ENCODE measurements around the gene FTCD. TPM values are rescaled to one million over a fixed set of nuclear protein-coding genes. Genes with fewer than 3 reads are reported as not detected.
A peak's percentile ranks its signal among the peaks of the same experiment; 100 is the strongest.

FTCD gene
- total RNA-seq, 1 experiment from 2014 or later: 0.40 TPM

- peaks cover 58% of the 10 kb centered on the region for H3K36me3 ChIP-seq (ENCODE audit: low read depth, low read length)
- ATAC-seq (no peak), DNase-seq (no peak)
- no peak overlapping the region for H3K4me2 ChIP-seq (ENCODE audit: low read length)
- peaks cover 19% of the 10 kb centered on the region for H3K4me1 ChIP-seq (ENCODE audit: insufficient read depth, low read length)
- no peaks in the 10 kb centered on the region for H3K9me3 ChIP-seq (ENCODE audit: low read length)
- no peaks in the 10 kb centered on the region for H3K27me3 ChIP-seq (ENCODE audit: low read length)
- no peaks in the 10 kb centered on the region for H3K79me2 ChIP-seq (ENCODE audit: low read length)
- no peaks in the 10 kb centered on the region for H3F3A ChIP-seq (ENCODE audit: low read length, unreplicated experiment)
- ChIA-PET POLR2A (ENCODE audit: unreplicated experiment) (no interaction called here), CTCF (no interaction called here)
- BruUV-seq (replicated peaks): no TSS peak
- H3K9me2 ChIP-seq (replicated peaks; ENCODE audit: low read length): no peaks in the 10 kb centered on the region
- intact Hi-C loops (cut with micrococcal nuclease): no loop called here
- TF ChIP-seq EZH2 (IDR thresholded peaks at IDR 0.05; ENCODE audit: low read length, unreplicated experiment): no peak
- no peak for TF ChIP-seq CTCF (conservative IDR thresholded peaks at IDR 0.05; ENCODE audit: low read depth, low read length)
- TF ChIP-seq EZH2phosphoT487 (IDR thresholded peaks at IDR 0.05; ENCODE audit: borderline replicate concordance, low read length): no peak
- H2AFZ ChIP-seq (ENCODE audit: low read length): no peak overlapping the region
- H4K20me1 ChIP-seq (ENCODE audit: low read length): no peaks in the 10 kb centered on the region
- no peak overlapping the region for H3K9ac ChIP-seq (ENCODE audit: low read length)
- no peak overlapping the region for H3K4me3 ChIP-seq (ENCODE audit: low read length)
- no peak overlapping the region for H3K27ac ChIP-seq (ENCODE audit: low read length)
Observed at GRCh38 chr21:46124083-46124925, 31.1 kb downstream of the FTCD start.

GRCh38 chr21:46122758-46123683, 32.4 kb downstream of the FTCD start:
- Histone ChIP-seq H3K9ac (ENCODE audit: low read length) (peak overlapping the region; percentile 28; the same call in 1 of the 2 replicates), H2AFZ (ENCODE audit: low read length) (no peak overlapping the region), H3K4me3 (ENCODE audit: low read length) (no peak overlapping the region), H3K27ac (ENCODE audit: low read length) (peak overlapping the region; percentile 64), H3K9me3 (ENCODE audit: low read length) (no peaks in the 10 kb centered on the region), H3K27me3 (ENCODE audit: low read length) (no peaks in the 10 kb centered on the region), H3K9me2 (replicated peaks; ENCODE audit: low read length) (no peaks in the 10 kb centered on the region), H3K4me2 (ENCODE audit: low read length) (no peak overlapping the region), H3K79me2 (ENCODE audit: low read length) (no peaks in the 10 kb centered on the region), H3K4me1 (ENCODE audit: insufficient read depth, low read length) (peaks cover 19% of the 10 kb centered on the region), H3K36me3 (ENCODE audit: low read depth, low read length) (peaks cover 58% of the 10 kb centered on the region), H4K20me1 (ENCODE audit: low read length) (no peaks in the 10 kb centered on the region), H3F3A (ENCODE audit: low read length, unreplicated experiment) (no peaks in the 10 kb centered on the region)
- intact Hi-C loops (cut with micrococcal nuclease): no loop called here
- no peak for TF ChIP-seq EZH2phosphoT487 (IDR thresholded peaks at IDR 0.05; ENCODE audit: borderline replicate concordance, low read length)
- TF ChIP-seq CTCF (conservative IDR thresholded peaks at IDR 0.05; ENCODE audit: low read depth, low read length): no peak
- POLR2A ChIA-PET (ENCODE audit: unreplicated experiment): interaction anchor here (0.6 kb wide), 1 partner anchor 558 kb away, joined by 4 read pairs; no protein-coding TSS in a partner anchor
- no TSS peak for BruUV-seq (replicated peaks)
- CTCF ChIA-PET: interaction anchor here (1.1 kb wide), 1 partner anchor 153 kb away, joined by 3 read pairs; no protein-coding TSS in a partner anchor
- no peak for ATAC-seq
- no peak for DNase-seq
